ENCODE data around the gene SEC16A.

The SEC16A gene

DNA sequence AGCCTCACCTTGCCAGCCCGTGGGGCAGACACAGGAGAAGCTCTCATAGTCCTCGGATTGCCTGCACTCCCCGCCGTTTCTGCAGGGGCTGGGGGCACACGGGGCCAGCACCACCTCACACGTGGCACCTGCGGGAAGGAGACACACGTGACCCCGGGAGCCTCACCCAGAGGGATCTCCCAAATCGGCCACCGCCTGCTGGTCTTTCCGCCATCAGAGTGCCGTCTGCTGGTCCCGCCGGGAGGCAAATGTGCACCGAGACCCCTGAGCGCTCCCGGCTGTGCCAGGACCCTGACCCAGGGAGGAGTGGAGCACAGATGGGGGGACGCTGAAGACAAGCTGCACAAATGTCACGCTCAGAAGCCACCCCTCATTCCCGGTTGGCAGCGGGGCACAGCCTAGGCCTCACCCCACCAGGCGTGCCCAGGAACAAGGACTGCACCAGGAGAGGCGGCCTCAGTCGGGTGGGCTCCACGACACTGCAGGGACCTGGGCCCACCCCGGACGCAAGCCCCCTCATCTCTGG is 28.4 kb upstream of the SEC16A start:
- Mint-ChIP-seq H3K9me3 (no peaks in the 10 kb centered on the region), H3K27me3 (no peaks in the 10 kb centered on the region), H3K4me1 (no peaks in the 10 kb centered on the region), H3K4me3 (no peak overlapping the region), H3K27ac (no peak overlapping the region), H3K36me3 (peaks cover 23% of the 10 kb centered on the region)
- DNase-seq: no peak
- CTCF ChIA-PET: no interaction called here

DNA sequence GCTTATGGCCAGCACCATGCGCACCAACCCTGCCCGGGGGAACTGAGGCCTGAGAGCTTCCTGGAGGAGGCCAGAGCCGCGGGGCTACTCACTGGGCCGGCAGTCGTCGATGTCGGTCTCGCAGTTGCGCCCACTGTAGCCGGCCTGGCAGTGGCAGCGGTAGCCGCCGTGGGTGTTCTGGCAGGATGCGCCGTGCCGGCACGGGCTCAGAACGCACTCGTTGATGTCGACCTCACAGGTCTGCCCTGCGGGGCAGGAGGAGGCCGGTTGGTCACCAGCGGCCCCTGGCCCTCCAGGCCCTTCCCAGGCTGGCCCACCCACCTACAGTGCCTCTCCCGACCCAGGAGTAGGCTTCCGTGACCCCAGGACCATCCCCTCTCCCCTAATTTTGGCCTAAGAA is 27.7 kb upstream of the SEC16A start:
- H3K4me3 Mint-ChIP-seq: no peak overlapping the region
- CTCF ChIA-PET: no interaction called here

DNA sequence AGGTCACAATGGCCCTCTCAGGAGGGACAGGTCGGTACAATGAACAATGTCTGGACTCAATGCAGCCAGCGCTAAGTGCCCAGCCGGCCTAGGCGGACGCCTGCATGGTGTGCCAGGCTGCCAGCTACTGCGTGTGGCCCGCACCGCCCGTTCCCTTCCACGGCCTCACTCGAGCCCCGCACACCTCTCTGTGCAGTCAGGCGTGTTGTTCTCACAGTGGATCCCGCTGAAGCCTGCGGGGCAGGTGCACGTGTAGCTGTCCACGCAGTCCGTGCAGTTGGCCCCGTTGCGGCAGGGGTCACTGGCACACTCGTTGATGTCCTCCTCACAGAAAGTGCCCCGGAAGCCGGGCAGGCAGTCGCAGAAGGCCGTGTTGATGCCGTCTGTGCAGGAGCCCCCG is 26.7 kb upstream of the SEC16A start:
- DNase-seq: no peak
- Mint-ChIP-seq H3K27me3 (no peaks in the 10 kb centered on the region), H3K27ac (no peak overlapping the region), H3K4me1 (no peaks in the 10 kb centered on the region), H3K36me3 (peaks cover 18% of the 10 kb centered on the region), H3K9me3 (no peaks in the 10 kb centered on the region), H3K4me3 (no peak overlapping the region)
- CTCF ChIA-PET: interaction anchor here (0.6 kb wide), 1 partner anchor 1156 kb away, joined by 3 read pairs; no protein-coding TSS in a partner anchor

More for the DNA sequence above, 27.7 kb upstream of the SEC16A start:
- no peak for DNase-seq
- Mint-ChIP-seq H3K36me3 (peaks cover 24% of the 10 kb centered on the region), H3K9me3 (no peaks in the 10 kb centered on the region), H3K4me1 (no peaks in the 10 kb centered on the region), H3K27me3 (no peaks in the 10 kb centered on the region), H3K27ac (no peak overlapping the region)

DNA sequence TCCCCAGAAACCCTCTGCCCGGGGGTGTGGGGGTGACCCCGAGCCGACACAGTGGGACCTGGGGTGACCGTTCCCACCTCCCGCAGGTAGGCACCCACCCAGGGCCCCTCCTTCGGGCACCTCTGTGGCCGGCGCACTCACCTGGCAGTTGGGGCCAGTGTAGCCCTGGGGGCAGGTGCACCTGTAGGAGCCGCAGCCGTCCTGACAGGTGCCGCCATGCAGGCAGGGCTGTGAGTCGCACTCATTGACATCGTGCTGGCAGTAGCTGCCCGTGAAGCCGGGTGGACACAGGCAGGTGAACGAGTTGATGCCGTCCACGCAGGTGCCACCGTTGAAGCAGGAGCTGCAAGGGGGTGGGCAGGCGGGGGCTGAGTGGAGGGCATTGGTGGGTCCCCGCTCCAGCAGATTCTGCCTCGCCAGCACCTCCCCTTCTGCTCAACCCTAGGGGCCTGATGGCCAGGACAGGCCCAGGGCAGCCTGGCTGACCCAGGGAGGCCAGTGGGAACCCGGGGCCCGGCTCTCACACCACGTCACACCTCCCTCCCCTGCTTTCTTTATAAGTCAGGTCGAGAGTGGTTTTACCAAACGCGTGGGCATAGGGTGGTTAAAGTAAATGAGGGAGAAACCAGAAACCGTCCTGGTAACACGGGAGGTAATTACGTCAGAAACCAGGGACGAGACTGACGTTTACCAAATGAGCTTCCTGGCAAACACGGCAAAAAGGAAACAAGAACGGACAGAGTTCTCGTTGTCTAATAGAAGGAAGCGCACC is 26.1 kb upstream of the SEC16A start:
- no peak for DNase-seq
- Mint-ChIP-seq H3K4me3 (no peak overlapping the region), H3K27ac (no peak overlapping the region), H3K9me3 (no peaks in the 10 kb centered on the region), H3K36me3 (peaks cover 17% of the 10 kb centered on the region), H3K27me3 (no peaks in the 10 kb centered on the region), H3K4me1 (no peaks in the 10 kb centered on the region)
- CTCF ChIA-PET: no interaction called here

DNA sequence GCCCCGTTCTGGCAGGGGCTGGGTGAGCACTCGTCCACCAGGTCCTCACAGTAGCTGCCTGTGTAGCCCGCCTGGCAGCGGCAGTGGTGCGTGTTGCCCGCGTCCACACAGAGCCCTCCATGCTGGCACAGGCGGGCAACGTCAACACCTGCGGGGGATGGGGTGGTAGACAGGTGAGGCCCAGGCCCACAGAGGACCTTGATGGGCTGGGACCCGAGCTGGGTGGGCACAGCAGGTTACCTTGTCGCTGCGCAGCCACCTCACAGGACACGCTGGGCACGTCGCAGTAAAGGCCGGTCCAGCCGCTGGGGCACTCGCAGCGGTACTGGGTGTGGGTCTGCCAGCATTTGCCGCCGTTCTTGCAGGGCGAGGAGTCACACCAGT is 25.1 kb upstream of the SEC16A start:
- Mint-ChIP-seq H3K27me3 (no peaks in the 10 kb centered on the region), H3K9me3 (no peaks in the 10 kb centered on the region), H3K4me1 (no peaks in the 10 kb centered on the region), H3K36me3 (peaks cover 16% of the 10 kb centered on the region), H3K4me3 (no peak overlapping the region), H3K27ac (no peak overlapping the region)
- CTCF ChIA-PET: no interaction called here
- no peak for DNase-seq

DNA sequence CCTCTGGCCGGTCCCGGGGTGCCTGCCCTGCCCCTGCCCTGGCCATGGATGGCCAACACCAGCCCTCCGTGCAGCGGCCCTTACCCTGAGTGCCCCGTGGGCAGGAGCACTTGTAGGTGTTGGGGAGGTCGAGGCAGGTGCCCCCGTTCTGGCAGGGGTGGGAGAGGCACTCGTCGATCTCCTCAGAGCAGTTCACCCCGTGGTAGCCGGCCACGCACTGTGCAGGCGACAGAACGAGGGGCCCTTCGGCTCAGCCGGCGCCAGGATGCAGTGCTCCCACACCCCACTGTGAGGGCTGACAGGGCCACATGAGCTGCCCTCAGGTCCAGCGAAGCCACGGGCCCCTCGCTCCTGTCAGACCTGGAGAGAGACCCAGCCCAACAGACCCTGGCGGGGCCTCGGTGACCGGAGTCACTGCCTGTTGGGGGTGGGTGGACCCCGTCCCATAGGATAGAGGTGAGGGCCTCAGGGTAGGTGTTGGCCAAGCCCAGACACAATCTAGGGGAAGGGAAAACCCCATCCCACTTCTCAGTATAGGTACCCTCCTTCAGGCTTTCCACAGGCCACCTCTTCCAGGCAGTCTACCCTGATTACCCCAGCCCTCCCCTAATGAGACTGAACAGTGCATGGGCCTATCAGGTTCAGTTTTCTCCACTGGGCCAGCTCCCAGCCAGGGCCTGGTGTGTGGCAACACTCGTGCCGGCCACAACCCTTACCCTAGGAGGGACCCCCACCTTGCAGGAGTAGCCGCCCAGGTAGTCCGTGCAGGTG is 24.6 kb upstream of the SEC16A start:
- H3K36me3 Mint-ChIP-seq: peaks cover 18% of the 10 kb centered on the region
- no peak for DNase-seq
- H3K4me3 Mint-ChIP-seq: no peak overlapping the region
- no peaks in the 10 kb centered on the region for H3K27me3 Mint-ChIP-seq
- H3K4me1 Mint-ChIP-seq: no peaks in the 10 kb centered on the region
- no peak overlapping the region for H3K27ac Mint-ChIP-seq
- CTCF ChIA-PET: no interaction called here
- H3K9me3 Mint-ChIP-seq: no peaks in the 10 kb centered on the region

DNA sequence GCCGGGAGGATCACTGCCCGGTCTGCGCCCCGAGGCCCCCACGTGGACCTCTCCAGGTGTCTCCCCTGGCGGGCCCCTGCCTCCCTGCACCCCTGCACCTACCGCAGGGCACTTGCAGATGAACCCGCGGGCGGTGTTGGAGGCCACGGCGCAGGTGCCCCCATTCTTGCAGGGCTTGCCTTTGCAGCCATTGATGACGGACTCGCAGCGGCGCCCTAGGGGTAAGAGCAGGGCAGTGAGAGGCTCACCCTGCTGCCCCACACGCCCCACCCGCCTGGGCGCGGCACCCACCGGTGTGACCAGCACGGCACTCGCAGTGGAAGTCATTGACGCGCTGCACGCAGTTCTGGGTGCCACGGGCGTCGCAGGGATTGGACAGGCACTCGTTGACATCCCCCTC is 23.6 kb upstream of the SEC16A start:
- CTCF ChIA-PET: no interaction called here
- Mint-ChIP-seq H3K36me3 (peaks cover 20% of the 10 kb centered on the region), H3K27ac (no peak overlapping the region), H3K9me3 (no peaks in the 10 kb centered on the region), H3K4me1 (no peaks in the 10 kb centered on the region), H3K27me3 (no peaks in the 10 kb centered on the region), H3K4me3 (no peak overlapping the region)
- DNase-seq: no peak

DNA sequence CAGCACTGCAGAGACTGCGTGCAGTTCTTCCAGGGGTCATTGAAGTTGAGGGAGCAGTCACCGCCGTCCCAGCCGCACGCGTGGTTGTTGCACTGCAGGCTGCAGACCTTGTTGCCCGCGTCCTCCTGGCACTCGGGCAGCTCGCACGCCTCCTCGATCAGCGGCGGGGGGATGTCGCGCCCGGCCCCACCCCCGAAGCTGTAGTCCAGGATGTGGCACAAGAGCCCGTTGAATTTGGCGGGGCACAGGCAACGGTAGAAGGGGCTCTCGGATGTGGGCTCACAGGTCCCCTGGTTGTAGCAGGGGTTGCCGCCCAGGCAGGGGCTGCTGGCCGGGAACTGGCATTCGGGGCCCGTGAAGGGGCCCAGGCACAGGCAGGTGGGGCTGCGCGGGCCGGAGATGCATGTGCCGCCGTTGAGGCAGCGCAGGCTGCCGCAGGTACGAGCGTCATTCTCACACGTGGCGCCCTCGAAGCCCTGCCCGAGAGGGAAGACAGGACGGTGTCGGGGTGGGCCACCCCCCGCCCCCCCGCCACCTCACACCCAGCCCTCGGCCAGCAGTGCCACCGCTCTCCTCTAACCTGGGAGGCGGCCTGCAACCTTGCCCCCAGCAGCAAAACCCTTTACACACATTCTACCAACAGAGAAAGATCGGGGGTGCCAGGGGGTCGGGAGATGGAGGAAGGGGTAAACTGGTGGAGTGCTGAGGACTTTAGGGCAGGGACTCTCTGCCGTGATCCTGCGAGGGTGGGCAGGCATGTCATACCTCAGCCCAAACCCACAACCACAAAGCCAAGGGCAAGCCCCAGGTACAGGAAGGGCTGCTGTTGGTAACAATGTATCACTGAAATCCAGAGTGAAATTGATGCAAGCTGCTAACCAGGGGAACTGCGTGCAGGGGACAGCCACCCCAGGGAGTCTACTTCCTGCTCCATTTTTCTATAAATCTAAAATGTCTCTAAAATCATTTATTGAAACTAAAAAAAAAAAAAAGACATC is 22.9 kb upstream of the SEC16A start:
- H3K36me3 Mint-ChIP-seq: peaks cover 19% of the 10 kb centered on the region
- H3K9me3 Mint-ChIP-seq: no peaks in the 10 kb centered on the region
- CTCF ChIA-PET: interaction anchor here (1.0 kb wide), 1 partner anchor 19 kb away, joined by 3 read pairs; no protein-coding TSS in a partner anchor
- H3K27me3 Mint-ChIP-seq: no peaks in the 10 kb centered on the region
- H3K4me1 Mint-ChIP-seq: no peaks in the 10 kb centered on the region
- no peak overlapping the region for H3K27ac Mint-ChIP-seq
- no peak for DNase-seq
- no peak overlapping the region for H3K4me3 Mint-ChIP-seq

DNA sequence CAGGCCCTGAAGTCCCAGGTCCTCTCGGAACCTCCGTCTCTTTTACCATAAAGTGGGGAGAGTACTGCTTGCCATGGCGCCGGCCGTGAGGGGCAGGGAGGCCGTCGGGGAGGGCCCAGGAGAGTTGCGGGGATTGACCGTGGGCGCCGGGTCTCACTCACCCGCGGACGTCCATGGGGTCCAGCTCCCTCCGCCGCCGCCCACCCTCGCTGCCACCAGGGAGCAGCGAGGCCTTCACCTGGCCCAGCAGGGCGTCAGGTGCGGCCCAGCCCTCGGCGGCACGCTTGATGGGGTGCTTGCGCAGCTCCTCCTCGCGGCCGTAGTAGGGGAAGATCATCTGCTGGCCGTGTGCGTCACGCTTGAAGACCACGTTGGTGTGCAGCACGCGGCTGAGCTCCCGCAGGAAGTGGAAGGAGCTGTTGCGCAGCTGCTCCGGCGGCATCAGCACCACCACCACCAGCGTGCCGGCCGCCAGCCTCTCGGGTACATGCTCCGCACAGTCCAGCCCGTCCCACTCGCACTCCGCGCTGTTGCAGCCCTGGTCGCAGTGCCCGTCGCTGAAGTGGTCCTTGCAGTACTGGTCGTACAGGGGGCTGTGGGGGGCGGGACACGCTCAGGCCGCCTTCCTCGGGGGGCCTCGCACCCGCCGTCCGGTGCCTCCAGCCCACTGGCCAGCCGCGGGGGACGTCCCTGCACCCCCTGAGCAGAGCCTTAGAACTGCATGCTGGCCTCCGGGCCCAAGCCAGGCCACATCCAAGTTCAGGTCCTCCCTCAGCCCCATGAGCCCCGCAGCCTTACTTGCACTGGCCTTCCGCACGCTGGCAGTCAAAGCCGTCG is 21.9 kb upstream of the SEC16A start:
- no peak overlapping the region for H3K27ac Mint-ChIP-seq
- CTCF ChIA-PET: interaction anchor here (1.0 kb wide), 1 partner anchor 18 kb away, joined by 3 read pairs; no protein-coding TSS in a partner anchor

DNA sequence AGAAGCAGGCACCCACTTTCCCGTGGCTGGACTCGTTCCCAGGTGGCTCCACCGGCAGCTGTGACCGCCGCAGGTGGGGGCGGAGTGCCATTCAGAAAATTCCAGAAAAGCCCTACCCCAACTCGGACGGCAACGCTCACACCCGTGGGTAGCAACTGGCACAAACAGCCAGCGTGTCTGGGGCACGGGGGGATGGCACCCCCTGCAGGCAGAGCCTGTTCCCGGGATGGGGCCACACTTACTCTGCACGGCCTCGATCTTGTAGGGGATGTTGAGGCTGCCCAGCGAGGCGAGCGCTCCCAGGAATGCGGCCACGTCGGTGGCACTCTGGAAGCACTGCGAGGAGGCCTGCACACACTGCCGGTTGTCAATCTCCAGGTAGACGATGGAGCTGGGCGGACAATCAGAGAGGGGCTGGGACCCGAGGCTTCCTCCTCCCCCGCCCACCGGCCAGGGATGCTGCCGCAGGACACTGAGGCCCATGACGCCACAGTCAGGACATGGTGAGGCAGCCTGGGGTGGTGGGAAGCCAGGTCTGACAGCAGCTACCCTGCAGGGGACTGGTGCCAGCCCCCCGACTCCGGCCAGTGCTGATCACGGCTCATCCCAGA is 20.2 kb upstream of the SEC16A start:
- Mint-ChIP-seq H3K9me3 (no peaks in the 10 kb centered on the region), H3K4me1 (no peaks in the 10 kb centered on the region), H3K27ac (no peak overlapping the region), H3K36me3 (peaks cover 32% of the 10 kb centered on the region), H3K27me3 (no peaks in the 10 kb centered on the region), H3K4me3 (no peak overlapping the region)
- CTCF ChIA-PET: interaction anchor here (0.9 kb wide), 1 partner anchor 18 kb away, joined by 3 read pairs; no protein-coding TSS in a partner anchor
- no peak for DNase-seq

More for the DNA sequence above, 21.9 kb upstream of the SEC16A start:
- Mint-ChIP-seq H3K4me3 (no peak overlapping the region), H3K27me3 (no peaks in the 10 kb centered on the region), H3K9me3 (no peaks in the 10 kb centered on the region), H3K4me1 (no peaks in the 10 kb centered on the region), H3K36me3 (peaks cover 24% of the 10 kb centered on the region)
- DNase-seq: no peak

DNA sequence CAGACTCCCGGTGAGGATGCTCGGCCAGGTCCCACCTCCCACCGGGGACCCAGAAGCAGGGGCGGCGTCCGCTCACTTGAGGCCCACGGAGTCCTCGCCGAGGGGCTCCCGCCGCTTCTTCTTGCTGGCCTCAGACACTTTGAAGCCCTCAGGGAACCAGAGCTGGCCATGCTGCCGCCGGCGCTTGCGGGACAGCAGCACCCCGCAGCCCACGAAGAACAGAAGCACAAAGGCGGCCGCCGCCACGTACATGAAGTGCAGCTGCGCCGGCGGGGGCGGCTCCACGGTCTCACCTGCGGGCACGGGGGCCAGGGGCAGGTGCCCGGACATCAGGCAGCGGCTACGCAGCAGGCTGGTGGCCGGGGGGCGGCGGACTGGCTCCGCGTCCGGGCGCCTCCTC is 19.4 kb upstream of the SEC16A start:
- Mint-ChIP-seq H3K27me3 (no peaks in the 10 kb centered on the region), H3K27ac (no peak overlapping the region), H3K9me3 (no peaks in the 10 kb centered on the region), H3K36me3 (peaks cover 32% of the 10 kb centered on the region), H3K4me3 (no peak overlapping the region), H3K4me1 (no peaks in the 10 kb centered on the region)
- no peak for DNase-seq
- CTCF ChIA-PET: interaction anchor here (0.9 kb wide), 1 partner anchor 17 kb away, joined by 3 read pairs; no protein-coding TSS in a partner anchor

DNA sequence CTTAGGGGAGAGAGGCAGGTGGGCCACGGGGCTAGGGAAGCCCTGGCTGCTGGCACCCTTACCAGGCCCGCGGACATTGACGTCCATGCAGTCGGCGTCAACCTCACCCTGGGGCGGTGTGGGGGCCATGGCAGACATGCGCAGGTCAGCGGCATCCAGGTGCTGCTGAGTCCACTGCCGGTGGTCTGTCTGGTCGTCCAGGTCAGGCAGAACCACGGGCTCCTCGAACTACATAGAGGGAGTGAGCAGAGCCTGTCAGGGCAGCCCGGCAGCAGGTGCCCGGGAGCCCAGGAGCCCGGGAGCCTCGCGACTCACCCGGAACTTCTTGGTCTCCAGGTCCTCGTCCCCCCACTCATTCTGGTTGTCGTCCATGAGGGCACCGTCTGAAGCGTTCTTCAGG is 18.8 kb upstream of the SEC16A start:
- DNase-seq: no peak
- CTCF ChIA-PET: no interaction called here
- H3K4me3 Mint-ChIP-seq: no peak overlapping the region
- no peaks in the 10 kb centered on the region for H3K27me3 Mint-ChIP-seq
- no peaks in the 10 kb centered on the region for H3K9me3 Mint-ChIP-seq
- H3K27ac Mint-ChIP-seq: no peak overlapping the region
- H3K36me3 Mint-ChIP-seq: peaks cover 32% of the 10 kb centered on the region
- H3K4me1 Mint-ChIP-seq: no peaks in the 10 kb centered on the region

Data from activated naive CD4-positive, alpha-beta T cell treated with anti-CD3 and anti-CD28 coated beads, Interleukin-2, amount 10 ng/mL, durations not matched to agents 7 days and 5 days (primary cell).